AG04449 (cell line): ENCODE data around the gene F3.

ENCODE experiments used
- CTCF ChIA-PET: fragments of 350-600 bp; formaldehyde crosslinking; extraction: SDS; loops from one replicate; lab custom pipeline; 2021; ENCODE audit warnings: antibody characterized with exemption; lab: Yijun Ruan, JAX
- POLR2A ChIA-PET: fragments of 400-600, 350-600 bp; formaldehyde crosslinking; extraction: SDS; loops from one replicate; lab custom pipeline; 2020; ENCODE audit warnings: antibody characterized with exemption, inconsistent platforms; lab: Yijun Ruan, JAX
- DNase-seq: peaks from one replicate; pipeline ENCODE4 v3.0.0-alpha.2; 2010; ENCODE audit warnings: low read depth, low spot score
- H3K4me3 ChIP-seq: 2 replicates; pipeline ENCODE4 v1.5.1; 2011; ENCODE audit warnings: low read depth, mild to moderate bottlenecking, control low read depth, low read length
- TF ChIP-seq, protein P1 (sequence below): IDR thresholded peaks from one replicate; pipeline ENCODE4 v1.5.1; 2011; ENCODE audit warnings: mild to moderate bottlenecking, moderate library complexity, low read length, control low read depth, inconsistent platforms; ENCODE audit not compliant: insufficient read depth; ENCODE audit errors: missing control alignments

The F3 gene

GRCh38 chr1:94526152-94526980 lies 15.2 kb downstream of the F3 start:
- DNase-seq = no peak
- CTCF ChIA-PET = interaction anchor here (1.0 to 21.7 kb wide), 6 partner anchors 10 to 278 kb away, joined by 3 to 563 read pairs (median 6); no protein-coding TSS in a partner anchor
- TF ChIP-seq, protein P1, sequence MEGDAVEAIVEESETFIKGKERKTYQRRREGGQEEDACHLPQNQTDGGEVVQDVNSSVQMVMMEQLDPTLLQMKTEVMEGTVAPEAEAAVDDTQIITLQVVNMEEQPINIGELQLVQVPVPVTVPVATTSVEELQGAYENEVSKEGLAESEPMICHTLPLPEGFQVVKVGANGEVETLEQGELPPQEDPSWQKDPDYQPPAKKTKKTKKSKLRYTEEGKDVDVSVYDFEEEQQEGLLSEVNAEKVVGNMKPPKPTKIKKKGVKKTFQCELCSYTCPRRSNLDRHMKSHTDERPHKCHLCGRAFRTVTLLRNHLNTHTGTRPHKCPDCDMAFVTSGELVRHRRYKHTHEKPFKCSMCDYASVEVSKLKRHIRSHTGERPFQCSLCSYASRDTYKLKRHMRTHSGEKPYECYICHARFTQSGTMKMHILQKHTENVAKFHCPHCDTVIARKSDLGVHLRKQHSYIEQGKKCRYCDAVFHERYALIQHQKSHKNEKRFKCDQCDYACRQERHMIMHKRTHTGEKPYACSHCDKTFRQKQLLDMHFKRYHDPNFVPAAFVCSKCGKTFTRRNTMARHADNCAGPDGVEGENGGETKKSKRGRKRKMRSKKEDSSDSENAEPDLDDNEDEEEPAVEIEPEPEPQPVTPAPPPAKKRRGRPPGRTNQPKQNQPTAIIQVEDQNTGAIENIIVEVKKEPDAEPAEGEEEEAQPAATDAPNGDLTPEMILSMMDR = no peak
- POLR2A ChIA-PET = no interaction called here
- no peak overlapping the region for H3K4me3 ChIP-seq

- ChIA-PET CTCF (interaction anchor here (4.0 to 21.7 kb wide), 2 partner anchors 12 to 279 kb away, joined by 28 to 563 read pairs; no protein-coding TSS in a partner anchor), POLR2A (interaction anchor here (0.6 kb wide), 1 partner anchor 414 kb away, joined by 3 read pairs; no protein-coding TSS in a partner anchor)
- no peak for DNase-seq
- no peak overlapping the region for H3K4me3 ChIP-seq
- TF ChIP-seq, protein P1 = no peak
Observed at GRCh38 chr1:94524531-94524930, 17.0 kb downstream of the F3 start.

DNA sequence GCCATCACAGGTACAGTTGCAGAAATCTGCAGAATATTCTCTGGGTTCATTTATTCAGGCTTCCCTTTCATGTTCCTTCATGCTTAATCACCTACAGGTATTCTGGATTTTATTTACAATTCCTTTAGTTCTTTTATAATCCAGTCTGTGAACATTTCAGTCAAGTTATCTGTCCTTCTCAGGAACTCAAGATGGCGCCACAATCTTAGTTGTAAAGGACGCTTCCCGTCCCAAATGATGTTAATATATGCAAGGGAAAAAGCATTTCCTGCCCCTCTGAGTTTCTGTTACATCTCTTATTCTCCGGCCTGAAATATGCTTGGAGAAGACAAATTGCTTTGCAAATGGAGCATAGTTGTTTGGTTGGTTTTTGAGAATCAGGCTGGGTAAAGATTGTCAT lies 19.3 kb downstream of the F3 start:
- POLR2A ChIA-PET = no interaction called here
- TF ChIP-seq, protein P1 = peak; percentile 56
- CTCF ChIA-PET = interaction anchor here (0.7 to 21.7 kb wide), 15 partner anchors 10 to 519 kb away, joined by 3 to 563 read pairs (median 4); partner anchors contain the start of gene F3
- no peak for DNase-seq
- no peak overlapping the region for H3K4me3 ChIP-seq

- ChIA-PET CTCF (interaction anchor here (0.6 to 21.7 kb wide), 3 partner anchors 38 to 285 kb away, joined by 3 to 563 read pairs (median 33); no protein-coding TSS in a partner anchor), POLR2A (no interaction called here)
- TF ChIP-seq, protein P1 = no peak
Observed at GRCh38 chr1:94519351-94519750, 22.2 kb downstream of the F3 start.

GRCh38 chr1:94515296-94515947 lies 26.1 kb downstream of the F3 start:
- POLR2A ChIA-PET = no interaction called here
- CTCF ChIA-PET = interaction anchor here (0.7 to 21.7 kb wide), 13 partner anchors 10 to 528 kb away, joined by 3 to 563 read pairs (median 5); no protein-coding TSS in a partner anchor

More at GRCh38 chr1:94519351-94519750, 22.2 kb downstream of the F3 start:
- DNase-seq = no peak
- no peak overlapping the region for H3K4me3 ChIP-seq

More at GRCh38 chr1:94515296-94515947, 26.1 kb downstream of the F3 start:
- TF ChIP-seq, protein P1 = no peak
- no peak for DNase-seq
- no peak overlapping the region for H3K4me3 ChIP-seq
